ENCODE results near the gene BNIPL.

BNIPL gene

GRCh38 chr1:151026460-151026859, 9.9 kb upstream of the BNIPL start:
- TF ChIP-seq CTCF (IDR thresholded peaks at IDR 0.05; ENCODE audit: low read depth, low read length): no peak
- H3K4me3 ChIP-seq (ENCODE audit: low read depth, low read length): no peak overlapping the region

- no peak overlapping the region for H3K4me3 ChIP-seq (ENCODE audit: low read depth, low read length)
- TF ChIP-seq CTCF (IDR thresholded peaks at IDR 0.05; ENCODE audit: low read depth, low read length): no peak
Measured at GRCh38 chr1:151032164-151032563, 4.2 kb upstream of the BNIPL start.

- H3K4me3 ChIP-seq (ENCODE audit: low read depth, low read length): no peak overlapping the region
- no peak for TF ChIP-seq CTCF (IDR thresholded peaks at IDR 0.05; ENCODE audit: low read depth, low read length)
Measured at GRCh38 chr1:151035167-151035566, 1.2 kb upstream of the BNIPL start.

GRCh38 chr1:151037032-151037431, 646 bp downstream of the BNIPL start:
- no peak overlapping the region for H3K4me3 ChIP-seq (ENCODE audit: low read depth, low read length)
- no peak for TF ChIP-seq CTCF (IDR thresholded peaks at IDR 0.05; ENCODE audit: low read depth, low read length)

GRCh38 chr1:151039521-151039920, 3.1 kb downstream of the BNIPL start:
- no peak overlapping the region for H3K4me3 ChIP-seq (ENCODE audit: low read depth, low read length)
- no peak for TF ChIP-seq CTCF (IDR thresholded peaks at IDR 0.05; ENCODE audit: low read depth, low read length)

- TF ChIP-seq CTCF (IDR thresholded peaks at IDR 0.05; ENCODE audit: low read depth, low read length): no peak
- H3K4me3 ChIP-seq (ENCODE audit: low read depth, low read length): no peak overlapping the region
Measured at GRCh38 chr1:151043163-151043562, 6.8 kb downstream of the BNIPL start.

GRCh38 chr1:151047591-151047924, 11.2 kb downstream of the BNIPL start, which contains the start of gene C1orf56:
TSS of gene C1orf56 (plus strand) at chr1:151047751. CDS start at chr1:151047848, 97 bp downstream.
- H3K4me3 ChIP-seq (ENCODE audit: low read depth, low read length): peak within 1 kb of the TSS; percentile 65
- no peak for TF ChIP-seq CTCF (IDR thresholded peaks at IDR 0.05; ENCODE audit: low read depth, low read length)

Measured in WI38 (cell line).